ENCODE results near the gene COL23A1. TPM values are rescaled to one million over a fixed set of nuclear protein-coding genes. Genes with fewer than 3 reads are reported as not detected.

Gene COL23A1
- total and polyA plus RNA-seq, 2 donors (not counting 1 experiment from before 2014, with no cell fraction given) = 0.20 TPM; not detected in 1

DNA sequence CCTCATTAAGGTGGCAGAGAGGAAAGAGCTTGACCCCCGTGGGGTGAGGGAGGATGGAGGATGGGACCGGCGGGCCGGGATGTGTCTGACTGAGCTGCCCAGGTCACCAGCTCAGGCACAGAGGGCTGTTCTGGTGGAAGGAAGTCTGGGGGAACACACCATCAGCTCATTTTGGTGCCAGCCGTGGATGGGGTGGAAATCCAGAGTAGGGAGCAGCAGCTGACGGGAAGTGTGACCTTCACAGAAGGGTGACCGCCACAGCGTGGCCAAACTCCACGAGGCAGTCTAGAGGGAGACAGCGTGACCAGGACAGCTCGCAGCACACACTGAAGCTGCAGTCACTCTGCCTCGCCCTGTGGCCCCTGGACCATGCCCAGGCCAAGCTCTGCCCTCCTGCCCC is 312.3 kb downstream of the COL23A1 start:
- POLR2A ChIA-PET = no interaction called here
- TF ChIP-seq, protein P1, sequence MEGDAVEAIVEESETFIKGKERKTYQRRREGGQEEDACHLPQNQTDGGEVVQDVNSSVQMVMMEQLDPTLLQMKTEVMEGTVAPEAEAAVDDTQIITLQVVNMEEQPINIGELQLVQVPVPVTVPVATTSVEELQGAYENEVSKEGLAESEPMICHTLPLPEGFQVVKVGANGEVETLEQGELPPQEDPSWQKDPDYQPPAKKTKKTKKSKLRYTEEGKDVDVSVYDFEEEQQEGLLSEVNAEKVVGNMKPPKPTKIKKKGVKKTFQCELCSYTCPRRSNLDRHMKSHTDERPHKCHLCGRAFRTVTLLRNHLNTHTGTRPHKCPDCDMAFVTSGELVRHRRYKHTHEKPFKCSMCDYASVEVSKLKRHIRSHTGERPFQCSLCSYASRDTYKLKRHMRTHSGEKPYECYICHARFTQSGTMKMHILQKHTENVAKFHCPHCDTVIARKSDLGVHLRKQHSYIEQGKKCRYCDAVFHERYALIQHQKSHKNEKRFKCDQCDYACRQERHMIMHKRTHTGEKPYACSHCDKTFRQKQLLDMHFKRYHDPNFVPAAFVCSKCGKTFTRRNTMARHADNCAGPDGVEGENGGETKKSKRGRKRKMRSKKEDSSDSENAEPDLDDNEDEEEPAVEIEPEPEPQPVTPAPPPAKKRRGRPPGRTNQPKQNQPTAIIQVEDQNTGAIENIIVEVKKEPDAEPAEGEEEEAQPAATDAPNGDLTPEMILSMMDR (IDR thresholded peaks at IDR 0.05) = no peak
- TF ChIP-seq EZH2 (IDR thresholded peaks at IDR 0.05; ENCODE audit: borderline replicate concordance, insufficient read depth, low read depth, low read length, poor library complexity, severe bottlenecking) = no peak
- Mint-ChIP-seq H3K27ac (no peak overlapping the region), H3K4me1 (peaks cover 2% of the 10 kb centered on the region), H3K9me3 (ENCODE audit: insufficient read depth) (no peaks in the 10 kb centered on the region), H3K27me3 (peaks cover 21% of the 10 kb centered on the region), H3K4me3 (no peak overlapping the region)
- Histone ChIP-seq H3K4me1 (ENCODE audit: control insufficient read depth in 2 of 2, insufficient read depth in 2 of 2, low read length in 2 of 2) (peaks cover 0 to 6% of the 10 kb centered on the region in 2 donors), H3K9me3 (ENCODE audit: control extremely low read depth in 1 of 3, control insufficient read depth in 2 of 3, insufficient read depth in 1 of 3, low read length in 2 of 3) (peaks cover 0 to 4% (median 0%) of the 10 kb centered on the region in 3 donors), H3K79me2 (ENCODE audit: control insufficient read depth, insufficient read depth, low read length) (no peaks in the 10 kb centered on the region), H3K27me3 (replicated peaks in 1 of 4; ENCODE audit: control extremely low read depth in 1 of 4, control insufficient read depth in 3 of 4, insufficient read depth in 4 of 4, low read length in 3 of 4) (peaks cover 0 to 5% (median 0%) of the 10 kb centered on the region in 4 experiments), H4K20me1 (ENCODE audit: control insufficient read depth, insufficient read depth, low read length, poor library complexity, severe bottlenecking) (no peaks in the 10 kb centered on the region), H2AFZ (ENCODE audit: insufficient read depth, low read depth, low read length, poor library complexity, severe bottlenecking) (no peak overlapping the region), H3K36me3 (replicated peaks in 1 of 2; ENCODE audit: control extremely low read depth in 1 of 2, control insufficient read depth in 1 of 2, extremely low read depth in 1 of 2, insufficient read depth in 2 of 2, low read length in 1 of 2) (no peaks in the 10 kb centered on the region), H3K27ac (ENCODE audit: low read length in 2 of 2) (no peak overlapping the region), H3K4me3 (ENCODE audit: control extremely low read depth in 1 of 5, extremely low read depth in 1 of 5, insufficient read depth in 1 of 5, low read depth in 2 of 5, low read length in 4 of 5) (no peak overlapping the region), H3K4me2 (replicated peaks; ENCODE audit: low read depth, low read length, poor library complexity, severe bottlenecking) (no peak overlapping the region), H3K9ac (ENCODE audit: low read length) (no peak overlapping the region)
- DNase-seq = no peak
- 82% methylated on average over 11 of the region's 12 CpGs for WGBS (ENCODE audit: insufficient coverage)
- CTCF ChIA-PET = interaction anchor here (0.7 to 4.0 kb wide), 4 partner anchors 8 to 1216 kb away, joined by 3 to 24 read pairs (median 3); no protein-coding TSS in a partner anchor
- no peak for ATAC-seq (ENCODE audit: low read depth)
- intact Hi-C loops (cut with micrococcal nuclease) = no loop called here

DNA sequence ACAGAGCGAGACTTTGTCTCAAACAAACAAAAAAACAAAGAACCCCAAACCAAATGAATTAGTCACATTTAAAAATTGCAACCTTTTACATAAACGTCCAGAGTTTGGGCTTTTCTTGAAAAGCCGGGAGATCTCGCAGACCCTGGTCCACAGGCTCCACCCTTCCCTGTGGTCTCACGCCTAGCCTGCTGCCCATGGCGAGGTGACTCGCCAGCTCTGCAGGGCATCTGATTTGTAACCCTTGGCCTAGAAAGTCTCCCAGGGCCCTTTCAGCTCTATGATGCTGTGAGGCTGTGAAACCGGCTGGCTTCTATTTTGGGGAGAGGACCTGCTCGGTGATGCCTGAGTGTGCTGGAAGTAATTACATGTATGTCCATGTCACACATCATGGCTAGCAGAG is 312.8 kb downstream of the COL23A1 start:
- CTCF ChIA-PET = interaction anchor here (0.8 to 1.3 kb wide), 2 partner anchors 8 to 1216 kb away, joined by 3 read pairs; no protein-coding TSS in a partner anchor
- Mint-ChIP-seq H3K4me1 (peaks cover 2% of the 10 kb centered on the region), H3K9me3 (ENCODE audit: insufficient read depth) (no peaks in the 10 kb centered on the region), H3K27ac (no peak overlapping the region), H3K27me3 (peaks cover 21% of the 10 kb centered on the region), H3K4me3 (no peak overlapping the region)
- intact Hi-C loops (cut with micrococcal nuclease) = no loop called here
- Histone ChIP-seq H3K79me2 (ENCODE audit: control insufficient read depth, insufficient read depth, low read length) (no peaks in the 10 kb centered on the region), H3K36me3 (replicated peaks in 1 of 2; ENCODE audit: control extremely low read depth in 1 of 2, control insufficient read depth in 1 of 2, extremely low read depth in 1 of 2, insufficient read depth in 2 of 2, low read length in 1 of 2) (no peaks in the 10 kb centered on the region), H4K20me1 (ENCODE audit: control insufficient read depth, insufficient read depth, low read length, poor library complexity, severe bottlenecking) (no peaks in the 10 kb centered on the region), H3K4me2 (replicated peaks; ENCODE audit: low read depth, low read length, poor library complexity, severe bottlenecking) (no peak overlapping the region), H2AFZ (ENCODE audit: insufficient read depth, low read depth, low read length, poor library complexity, severe bottlenecking) (no peak overlapping the region), H3K9me3 (ENCODE audit: control extremely low read depth in 1 of 3, control insufficient read depth in 2 of 3, insufficient read depth in 1 of 3, low read length in 2 of 3) (peaks cover 0 to under 1% (median 0%) of the 10 kb centered on the region in 3 donors), H3K27ac (ENCODE audit: low read length in 2 of 2) (no peak overlapping the region), H3K27me3 (replicated peaks in 1 of 4; ENCODE audit: control extremely low read depth in 1 of 4, control insufficient read depth in 3 of 4, insufficient read depth in 4 of 4, low read length in 3 of 4) (peaks cover 0 to 5% (median 0%) of the 10 kb centered on the region in 4 experiments), H3K4me3 (ENCODE audit: control extremely low read depth in 1 of 5, extremely low read depth in 1 of 5, insufficient read depth in 1 of 5, low read depth in 2 of 5, low read length in 4 of 5) (no peak overlapping the region), H3K9ac (ENCODE audit: low read length) (no peak overlapping the region), H3K4me1 (ENCODE audit: control insufficient read depth in 2 of 2, insufficient read depth in 2 of 2, low read length in 2 of 2) (peaks cover 0 to 6% of the 10 kb centered on the region in 2 donors)
- ATAC-seq (ENCODE audit: low read depth) (no peak), DNase-seq (no peak)
- no peak for TF ChIP-seq EZH2 (IDR thresholded peaks at IDR 0.05; ENCODE audit: borderline replicate concordance, insufficient read depth, low read depth, low read length, poor library complexity, severe bottlenecking)
- TF ChIP-seq, protein P1 (IDR thresholded peaks at IDR 0.05) = no peak
- WGBS (ENCODE audit: insufficient coverage) = 91% methylated on average over 9 of the region's 9 CpGs
- POLR2A ChIA-PET = no interaction called here

Measured in B cell (primary cell).